RWPE2 (cell line): ENCODE results near the gene SOX8.

Source experiments
- ATAC-seq: fragments of 200-7000 bp; cut with Tn5 transposase; 3 replicates; pipeline ENCODE4 v1.9.1; 2021; ENCODE audit warnings: low read depth
- DNase-seq: peaks from one replicate; pipeline ENCODE4 v3.0.0-alpha.2; 2020; ENCODE audit warnings: low spot score
- H3K27ac ChIP-seq: fragments of 450-650 bp; 2 replicates; pipeline ENCODE4 v1.5.1; 2017; ENCODE audit warnings: mild to moderate bottlenecking; ENCODE audit not compliant: poor library complexity, severe bottlenecking
- H3K27me3 ChIP-seq: fragments of 250-450 bp; sonication (Bioruptor Pico); 2 replicates; pipeline ENCODE4 v1.5.1; 2021; ENCODE audit warnings: mild to moderate bottlenecking, moderate library complexity; ENCODE audit not compliant: insufficient read depth, poor library complexity, severe bottlenecking
- H3K36me3 ChIP-seq: fragments of 250-450 bp; sonication (Bioruptor Pico); 2 replicates; pipeline ENCODE4 v1.5.1; 2020; ENCODE audit warnings: low read depth, mild to moderate bottlenecking, moderate library complexity
- H3K4me1 ChIP-seq: fragments of 250-450 bp; sonication (Bioruptor Pico); 2 replicates; pipeline ENCODE4 v1.5.1; 2021; ENCODE audit warnings: mild to moderate bottlenecking, moderate library complexity; ENCODE audit not compliant: insufficient read depth, poor library complexity, severe bottlenecking
- H3K4me3 ChIP-seq: fragments of 250-450 bp; sonication (Bioruptor Pico); 2 replicates; pipeline ENCODE4 v1.5.1; 2021; ENCODE audit warnings: mild to moderate bottlenecking, moderate library complexity; ENCODE audit not compliant: severe bottlenecking
- H3K9me3 ChIP-seq: fragments of 250-450 bp; sonication (Bioruptor Pico); 2 replicates; pipeline ENCODE4 v1.5.1; 2021; ENCODE audit warnings: mild to moderate bottlenecking, moderate library complexity; ENCODE audit not compliant: severe bottlenecking
- TF ChIP-seq, protein P1 (sequence below): fragments of 450-650 bp; IDR thresholded peaks from one replicate; pipeline ENCODE4 v1.5.1; 2017; ENCODE audit warnings: mild to moderate bottlenecking, moderate library complexity; ENCODE audit not compliant: poor library complexity, severe bottlenecking

SOX8 gene

DNA sequence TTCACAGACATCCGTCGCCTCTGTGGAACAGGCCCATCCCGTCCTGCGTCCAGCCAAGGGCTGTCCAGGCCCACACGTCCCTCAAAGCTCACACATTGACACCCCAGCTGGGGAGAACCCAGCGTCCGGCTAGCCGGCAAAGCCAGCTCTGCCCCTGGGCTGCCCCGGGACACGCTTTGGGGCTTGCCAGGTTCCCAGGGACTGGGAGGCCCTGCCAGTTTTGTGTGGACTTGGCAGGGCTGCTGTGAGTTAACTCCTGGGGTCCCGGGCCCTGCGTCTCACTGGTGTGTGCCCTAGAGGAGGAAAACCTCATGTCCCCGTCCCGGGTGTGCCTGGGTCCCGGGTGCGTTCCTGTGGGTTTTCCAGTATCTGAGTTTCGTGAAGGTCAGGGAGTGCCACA is 6.3 kb downstream of the SOX8 start:
- ATAC-seq = no peak

DNA sequence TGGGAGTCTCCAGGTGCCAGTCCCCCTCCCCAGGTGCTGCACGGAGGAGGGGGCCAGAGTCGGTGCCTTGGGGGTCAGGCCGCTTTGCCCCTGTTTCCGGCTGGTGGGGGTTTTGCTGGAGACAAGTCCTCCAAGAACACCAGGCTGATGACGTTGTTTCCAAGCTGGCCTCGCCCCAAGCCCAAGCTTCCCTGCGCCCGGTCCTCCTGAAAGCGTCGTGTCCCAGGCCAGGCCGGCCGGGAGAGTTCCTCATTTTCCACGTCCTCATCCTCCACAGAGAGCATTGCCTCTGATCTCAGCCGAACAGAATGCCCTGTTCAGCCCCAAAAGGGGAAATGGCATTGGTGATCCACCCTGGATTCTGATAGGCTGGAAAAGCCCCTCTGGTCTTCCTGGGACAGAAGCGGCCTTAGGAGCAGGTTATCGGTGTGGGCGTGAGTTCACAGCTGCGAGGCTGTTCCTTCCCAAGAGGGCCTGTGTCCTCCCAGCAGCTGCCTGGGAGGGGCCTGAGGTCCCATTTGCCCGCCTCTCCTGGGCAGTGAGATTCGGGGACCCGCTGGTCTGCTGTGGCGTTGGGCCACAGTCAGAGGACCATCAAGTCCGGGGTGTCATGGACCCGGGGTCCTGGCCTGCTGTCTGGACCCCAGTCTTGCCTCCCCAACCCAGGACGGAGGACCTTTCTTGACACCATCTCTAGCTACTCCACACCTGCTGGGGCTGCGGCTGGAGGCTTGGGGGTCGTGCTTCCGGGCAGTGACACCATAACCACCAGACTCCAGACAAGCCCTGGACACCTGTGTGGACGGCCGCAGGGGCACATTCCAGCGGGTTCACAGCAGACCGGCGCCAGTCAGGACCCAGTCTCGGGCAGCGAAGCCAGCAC is 7.1 kb downstream of the SOX8 start:
- peaks cover 61% of the 10 kb centered on the region for H3K27me3 ChIP-seq
- no peaks in the 10 kb centered on the region for H3K4me1 ChIP-seq
- DNase-seq = no peak

More for the DNA sequence above, 6.3 kb downstream of the SOX8 start:
- TF ChIP-seq, protein P1, sequence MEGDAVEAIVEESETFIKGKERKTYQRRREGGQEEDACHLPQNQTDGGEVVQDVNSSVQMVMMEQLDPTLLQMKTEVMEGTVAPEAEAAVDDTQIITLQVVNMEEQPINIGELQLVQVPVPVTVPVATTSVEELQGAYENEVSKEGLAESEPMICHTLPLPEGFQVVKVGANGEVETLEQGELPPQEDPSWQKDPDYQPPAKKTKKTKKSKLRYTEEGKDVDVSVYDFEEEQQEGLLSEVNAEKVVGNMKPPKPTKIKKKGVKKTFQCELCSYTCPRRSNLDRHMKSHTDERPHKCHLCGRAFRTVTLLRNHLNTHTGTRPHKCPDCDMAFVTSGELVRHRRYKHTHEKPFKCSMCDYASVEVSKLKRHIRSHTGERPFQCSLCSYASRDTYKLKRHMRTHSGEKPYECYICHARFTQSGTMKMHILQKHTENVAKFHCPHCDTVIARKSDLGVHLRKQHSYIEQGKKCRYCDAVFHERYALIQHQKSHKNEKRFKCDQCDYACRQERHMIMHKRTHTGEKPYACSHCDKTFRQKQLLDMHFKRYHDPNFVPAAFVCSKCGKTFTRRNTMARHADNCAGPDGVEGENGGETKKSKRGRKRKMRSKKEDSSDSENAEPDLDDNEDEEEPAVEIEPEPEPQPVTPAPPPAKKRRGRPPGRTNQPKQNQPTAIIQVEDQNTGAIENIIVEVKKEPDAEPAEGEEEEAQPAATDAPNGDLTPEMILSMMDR = no peak
- no peak overlapping the region for H3K4me3 ChIP-seq
- no peaks in the 10 kb centered on the region for H3K36me3 ChIP-seq
- H3K9me3 ChIP-seq = no peaks in the 10 kb centered on the region
- H3K27ac ChIP-seq = no peak overlapping the region
- peaks cover 69% of the 10 kb centered on the region for H3K27me3 ChIP-seq
- no peaks in the 10 kb centered on the region for H3K4me1 ChIP-seq
- DNase-seq = no peak

DNA sequence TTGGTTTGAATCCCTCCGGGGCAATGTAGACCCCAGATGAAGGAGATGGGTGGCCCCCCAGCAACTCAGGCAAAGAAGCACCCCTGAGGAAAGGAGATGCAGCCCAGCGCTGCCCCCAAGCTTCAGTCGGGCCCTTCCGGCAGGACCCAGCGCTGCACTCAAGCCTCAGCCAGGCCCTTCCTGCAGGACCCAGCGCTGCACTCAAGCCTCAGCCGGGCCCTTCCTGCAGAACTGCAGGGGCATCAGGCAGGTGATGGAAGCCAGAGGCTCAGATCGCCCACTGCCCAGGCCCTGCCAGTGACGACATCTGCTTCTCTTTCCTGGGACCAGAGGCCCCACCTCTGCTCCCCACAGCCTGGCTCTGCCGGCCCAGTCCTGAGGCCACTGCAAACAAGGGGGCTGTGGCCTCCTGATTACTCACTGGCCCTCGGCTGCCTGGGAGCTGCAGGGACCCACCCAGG is 7.8 kb downstream of the SOX8 start:
- TF ChIP-seq, protein P1 = no peak
- DNase-seq (no peak), ATAC-seq (no peak)
- Histone ChIP-seq H3K4me3 (no peak overlapping the region), H3K4me1 (no peaks in the 10 kb centered on the region), H3K9me3 (no peaks in the 10 kb centered on the region), H3K27ac (no peak overlapping the region), H3K36me3 (no peaks in the 10 kb centered on the region), H3K27me3 (peaks cover 55% of the 10 kb centered on the region)

More for the DNA sequence above, 7.1 kb downstream of the SOX8 start:
- TF ChIP-seq, protein P1 = no peak
- no peak for ATAC-seq
- Histone ChIP-seq H3K9me3 (no peaks in the 10 kb centered on the region), H3K4me3 (no peak overlapping the region), H3K27ac (no peak overlapping the region), H3K36me3 (no peaks in the 10 kb centered on the region)

DNA sequence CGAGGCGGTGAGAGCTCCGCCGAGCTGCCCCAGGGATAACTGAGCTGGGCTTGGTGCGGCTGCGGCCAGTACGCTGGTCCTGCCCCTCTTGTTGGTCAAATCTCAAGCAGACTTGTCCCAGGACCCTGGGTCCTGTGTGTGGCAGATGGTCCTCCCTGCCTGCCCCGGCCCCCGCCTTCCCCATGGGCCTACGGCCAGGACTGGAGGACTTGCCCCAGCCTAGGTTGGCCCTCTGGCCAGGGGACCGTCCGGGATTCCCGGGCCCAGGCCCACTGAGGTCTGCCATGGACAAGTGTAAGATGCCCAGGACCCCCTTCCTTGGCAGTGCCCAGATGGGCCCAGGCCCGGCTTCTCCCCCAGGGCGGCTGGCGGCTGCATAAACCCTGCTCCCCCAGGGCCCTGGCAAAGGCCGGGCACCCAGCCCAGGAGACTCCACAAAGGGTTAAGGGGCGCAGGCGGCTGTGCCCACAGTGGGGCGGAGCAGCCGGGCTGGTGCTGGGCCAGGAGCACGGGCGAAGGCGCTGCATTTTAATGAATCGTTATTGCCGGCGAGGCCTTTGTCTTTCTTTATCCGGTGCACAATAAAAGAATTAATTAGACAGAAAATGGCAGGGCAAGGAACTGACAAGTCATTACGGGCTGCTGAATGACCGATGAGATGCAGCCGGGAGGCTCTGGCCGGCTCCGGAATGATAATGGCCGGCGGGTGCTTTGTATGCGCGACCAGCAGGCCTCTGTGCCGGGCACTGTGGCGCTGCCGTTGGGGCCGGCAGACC is 9.1 kb downstream of the SOX8 start:
- DNase-seq = no peak
- TF ChIP-seq, protein P1 = no peak
- Histone ChIP-seq H3K27me3 (peaks cover 46% of the 10 kb centered on the region), H3K27ac (no peak overlapping the region), H3K4me3 (no peak overlapping the region), H3K36me3 (no peaks in the 10 kb centered on the region), H3K4me1 (no peaks in the 10 kb centered on the region), H3K9me3 (no peaks in the 10 kb centered on the region)
- no peak; the same call in 2 of the 3 replicates for ATAC-seq
